ENCODE measurements around the gene CCDC51.

DNA sequence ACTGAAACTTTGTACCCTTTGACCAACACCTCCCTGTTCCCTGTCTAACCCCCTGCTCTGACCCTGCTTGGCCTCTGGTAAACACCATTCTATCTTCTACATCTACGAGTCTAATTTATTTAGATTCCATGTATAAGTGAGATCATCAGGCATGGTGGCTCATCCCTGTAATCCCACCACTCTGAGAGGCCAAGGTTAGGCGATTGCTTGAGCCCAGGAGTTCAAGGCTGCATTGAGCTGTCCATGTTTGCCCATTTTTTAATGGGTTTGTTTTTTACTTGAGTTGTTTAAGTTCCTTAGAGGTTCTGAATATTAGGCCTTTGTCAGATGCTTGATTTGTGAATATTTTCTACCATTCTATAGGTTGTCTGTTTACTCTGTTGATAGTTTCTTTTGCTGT, 51.0 kb downstream of the CCDC51 start:
- no peak for TF ChIP-seq CTCF (IDR thresholded peaks at IDR 0.05; ENCODE audit: poor library complexity, severe bottlenecking)
- TF ChIP-seq RAD21 (conservative IDR thresholded peaks at IDR 0.05): no peak
- TF ChIP-seq EP300 (conservative IDR thresholded peaks at IDR 0.05; ENCODE audit: poor library complexity, severe bottlenecking): no peak
- TF ChIP-seq MXI1 (conservative IDR thresholded peaks at IDR 0.05; ENCODE audit: poor library complexity, severe bottlenecking): no peak
- TF ChIP-seq EZH2 (IDR thresholded peaks at IDR 0.05; ENCODE audit: borderline replicate concordance, insufficient read depth, low read length, poor library complexity, severe bottlenecking): no peak
- no peak for TF ChIP-seq SMC3 (conservative IDR thresholded peaks at IDR 0.05; ENCODE audit: poor library complexity)
- no peak for TF ChIP-seq TAF1 (IDR thresholded peaks at IDR 0.05; ENCODE audit: low read depth)
- no peak for TF ChIP-seq REST (IDR thresholded peaks at IDR 0.05; ENCODE audit: borderline replicate concordance)
